ENCODE data around the gene TBX20.
A peak's percentile ranks its signal among the peaks of the same experiment; 100 is the strongest.

Gene TBX20

GRCh38 chr7:35255443-35256255 lies 1.7 kb upstream of the TBX20 start:
- TF ChIP-seq ZFX (IDR thresholded peaks at IDR 0.05; ENCODE audit: borderline replicate concordance) (no peak), CTCF (IDR thresholded peaks at IDR 0.05) (no peak)
- H3K27ac ChIP-seq, result no peak overlapping the region

- 0 out of 2 replicates have a peak overlapping the region, but pooled peaks have one; percentile 26 for H3K27ac ChIP-seq
- no peak for TF ChIP-seq CTCF (IDR thresholded peaks at IDR 0.05)
- TF ChIP-seq ZFX (IDR thresholded peaks at IDR 0.05; ENCODE audit: borderline replicate concordance), result no peak
These were observed 869 bp upstream of the TBX20 start for GRCh38 chr7:35254496-35255442.

- TF ChIP-seq ZFX (IDR thresholded peaks at IDR 0.05; ENCODE audit: borderline replicate concordance) (no peak), CTCF (IDR thresholded peaks at IDR 0.05) (no peak)
- H3K27ac ChIP-seq, result 0 out of 2 replicates have a peak overlapping the region, but pooled peaks have one; percentile 26
These were observed 515 bp downstream of the TBX20 start for GRCh38 chr7:35253460-35253709.

DNA sequence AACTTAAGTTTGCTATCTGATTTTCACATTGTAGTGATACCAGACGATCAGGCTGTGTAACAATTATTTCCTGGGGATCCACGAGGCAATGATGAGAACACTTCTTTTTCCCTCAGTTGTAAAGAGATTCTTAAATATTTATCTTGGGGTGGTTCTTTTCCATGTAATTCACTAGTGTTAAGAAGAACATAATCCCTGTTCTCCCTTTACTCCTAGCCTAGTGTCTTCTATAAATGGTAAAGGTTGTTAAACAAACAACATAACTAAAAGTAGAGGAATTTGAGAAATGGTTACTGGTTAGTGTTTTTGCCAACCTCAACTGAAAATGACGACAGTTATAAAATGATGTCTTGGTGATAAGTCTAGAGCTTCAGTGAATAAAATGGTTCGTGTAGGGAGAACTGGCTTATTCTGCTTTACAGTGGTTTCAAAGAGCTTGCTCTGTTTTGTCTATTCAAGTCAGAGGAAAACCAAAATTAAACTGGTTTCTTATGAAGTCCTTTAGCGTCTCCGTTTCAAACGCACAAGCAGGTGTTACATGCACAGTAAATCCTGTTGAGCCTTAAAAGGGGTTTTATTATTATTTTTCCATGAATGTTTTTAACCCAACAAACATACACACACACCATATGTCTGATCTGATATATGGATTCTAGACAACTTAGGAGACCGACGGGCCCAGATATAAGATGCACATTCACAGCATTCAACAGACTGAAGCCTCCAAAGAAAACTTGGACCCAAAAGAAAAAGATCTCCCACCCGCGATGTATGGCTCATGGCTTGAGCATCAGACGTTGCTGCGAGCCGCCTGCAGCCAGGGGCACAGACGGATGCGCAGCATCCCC lies 1.1 kb downstream of the TBX20 start:
- TF ChIP-seq ZFX (IDR thresholded peaks at IDR 0.05; ENCODE audit: borderline replicate concordance), result no peak
- no peak for TF ChIP-seq CTCF (IDR thresholded peaks at IDR 0.05)
- H3K27ac ChIP-seq, result no peak overlapping the region

GRCh38 chr7:35251606-35252310 lies 2.1 kb downstream of the TBX20 start:
- no peak overlapping the region for H3K27ac ChIP-seq
- TF ChIP-seq ZFX (IDR thresholded peaks at IDR 0.05; ENCODE audit: borderline replicate concordance) (no peak), CTCF (IDR thresholded peaks at IDR 0.05) (no peak)

DNA sequence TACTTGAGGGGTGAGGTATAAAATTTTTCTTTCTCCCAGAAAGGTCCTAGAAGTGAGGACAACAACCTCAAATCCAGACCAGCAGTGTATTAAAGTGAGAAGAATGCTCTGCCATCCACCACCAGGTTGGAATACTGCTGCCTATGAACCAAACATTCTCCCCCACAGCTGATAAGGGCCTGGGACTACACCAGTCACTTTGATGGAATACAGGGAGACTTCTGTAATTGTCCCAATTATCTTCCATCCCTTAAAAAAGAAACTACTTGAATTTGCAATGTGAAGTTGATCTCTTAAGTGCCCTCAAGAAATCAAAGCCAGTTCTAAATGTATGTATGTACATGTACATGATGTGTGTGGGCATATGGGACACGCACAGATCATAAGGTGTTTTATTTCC lies 3.0 kb downstream of the TBX20 start:
- H3K27ac ChIP-seq, result no peak overlapping the region
- TF ChIP-seq CTCF (IDR thresholded peaks at IDR 0.05) (no peak), ZFX (IDR thresholded peaks at IDR 0.05; ENCODE audit: borderline replicate concordance) (no peak)

Data from 22Rv1 (cell line).